Measurements from ENCODE around the gene RTN4RL1.

RTN4RL1 gene

DNA sequence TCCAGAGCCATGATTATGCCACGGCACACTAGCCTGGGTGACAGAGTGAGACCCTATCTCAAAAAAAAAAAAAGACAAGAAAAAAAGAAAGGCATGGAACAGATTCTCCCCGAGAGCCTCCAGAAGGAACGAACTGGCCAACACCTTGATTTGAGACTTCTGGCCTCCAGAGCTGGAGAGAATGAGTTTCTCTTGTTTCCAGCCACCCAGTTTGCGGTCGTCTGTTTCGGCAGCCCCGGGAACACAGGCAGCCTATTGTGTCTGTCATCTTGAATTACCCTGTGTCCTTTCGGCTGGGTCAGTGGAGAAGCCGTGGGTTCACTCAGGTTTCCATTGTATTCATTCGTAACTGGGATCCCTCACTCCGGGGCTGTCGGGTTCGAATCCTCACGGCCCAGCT is 111.4 kb downstream of the RTN4RL1 start:
- Histone ChIP-seq H3K36me3 (ENCODE audit: control insufficient read depth, insufficient read depth, low read length) (no peaks in the 10 kb centered on the region), H3K27me3 (ENCODE audit: control insufficient read depth, insufficient read depth, low read length) (peaks cover 19% of the 10 kb centered on the region), H3K9ac (ENCODE audit: low read length) (no peak overlapping the region), H3K27ac (ENCODE audit: low read depth, low read length) (no peak overlapping the region), H3K4me1 (ENCODE audit: control insufficient read depth, insufficient read depth, low read length) (no peaks in the 10 kb centered on the region), H3K4me3 (ENCODE audit: low read length) (no peak overlapping the region)

DNA sequence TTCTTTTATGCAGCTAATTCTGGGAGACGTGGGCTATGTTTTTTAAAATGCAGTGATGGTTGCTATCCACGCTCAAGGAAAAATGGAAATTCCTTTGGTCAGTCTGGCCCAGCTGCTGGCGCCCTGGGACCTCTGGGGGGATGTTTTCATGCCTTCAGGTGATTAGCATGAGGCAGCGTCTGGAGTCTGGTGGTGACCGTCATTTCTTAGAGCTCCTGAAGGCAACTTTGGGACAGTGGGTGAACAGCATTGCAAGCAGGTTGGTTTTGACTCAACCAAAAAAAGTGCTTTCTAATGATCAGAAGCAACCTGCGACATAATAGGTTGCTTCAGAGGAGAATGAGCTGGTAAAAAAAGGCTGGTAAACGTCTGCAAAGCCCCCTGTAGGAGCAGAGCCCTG is 113.0 kb downstream of the RTN4RL1 start:
- no peaks in the 10 kb centered on the region for H3K36me3 ChIP-seq (ENCODE audit: control insufficient read depth, insufficient read depth, low read length)
- H3K27ac ChIP-seq (ENCODE audit: low read depth, low read length): no peak overlapping the region
- H3K27me3 ChIP-seq (ENCODE audit: control insufficient read depth, insufficient read depth, low read length): peaks cover 26% of the 10 kb centered on the region
- H3K9ac ChIP-seq (ENCODE audit: low read length): no peak overlapping the region
- no peak overlapping the region for H3K4me3 ChIP-seq (ENCODE audit: low read length)
- peaks cover 4% of the 10 kb centered on the region for H3K4me1 ChIP-seq (ENCODE audit: control insufficient read depth, insufficient read depth, low read length)

DNA sequence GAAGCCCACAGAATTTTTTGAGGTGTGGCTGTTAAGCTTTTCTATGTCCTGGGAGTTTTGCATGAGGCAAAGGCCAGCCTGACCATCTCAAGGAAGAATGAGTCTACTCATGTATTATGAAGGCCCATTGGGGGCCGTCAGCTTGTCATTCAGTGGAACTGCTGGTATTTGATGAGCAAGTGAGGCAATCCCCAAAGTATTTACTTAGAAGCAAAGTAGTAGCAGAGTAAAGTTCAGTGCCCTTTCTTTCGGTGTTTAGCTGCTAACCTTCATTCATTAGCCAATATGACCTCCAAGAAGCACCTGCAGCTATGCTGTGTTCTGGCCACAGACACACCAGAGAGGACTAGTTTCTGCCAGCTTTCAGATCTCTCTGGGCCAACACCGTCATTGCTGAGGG is 115.1 kb downstream of the RTN4RL1 start:
- Histone ChIP-seq H3K36me3 (ENCODE audit: control insufficient read depth, insufficient read depth, low read length) (no peaks in the 10 kb centered on the region), H3K9ac (ENCODE audit: low read length) (no peak overlapping the region), H3K27ac (ENCODE audit: low read depth, low read length) (no peak overlapping the region), H3K4me3 (ENCODE audit: low read length) (no peak overlapping the region), H3K4me1 (ENCODE audit: control insufficient read depth, insufficient read depth, low read length) (peaks cover 4% of the 10 kb centered on the region), H3K27me3 (ENCODE audit: control insufficient read depth, insufficient read depth, low read length) (peaks cover 42% of the 10 kb centered on the region)

DNA sequence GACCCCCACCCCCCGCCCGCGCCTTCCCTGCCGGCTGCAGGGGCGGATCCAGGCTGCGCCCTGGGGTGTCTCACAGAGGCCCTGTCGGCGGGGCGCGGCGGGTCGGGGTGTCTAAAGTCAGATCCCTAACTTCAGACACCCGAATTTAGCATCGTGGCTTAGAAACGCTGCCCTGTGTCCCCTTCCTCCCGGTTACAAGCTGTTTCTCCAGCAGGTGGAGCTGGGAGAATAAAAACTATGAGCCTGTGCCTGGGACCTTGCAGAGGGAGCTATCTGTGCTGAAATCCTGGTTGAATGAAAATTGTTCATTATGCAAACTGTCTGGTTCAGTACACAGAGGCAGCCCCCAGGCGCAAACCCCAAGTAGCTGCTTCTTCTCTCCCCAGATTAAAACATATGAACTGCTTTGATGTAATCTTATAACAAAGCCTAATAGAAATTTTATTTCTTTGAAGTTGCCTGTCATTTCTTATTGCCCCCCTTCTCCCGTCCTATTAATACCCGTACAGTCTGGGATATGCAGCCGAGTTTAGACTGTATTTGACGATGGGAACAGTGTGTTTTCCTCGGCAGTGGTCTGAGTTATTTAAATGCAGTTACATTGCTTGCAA is 116.3 kb downstream of the RTN4RL1 start:
- no peak overlapping the region for H3K9ac ChIP-seq (ENCODE audit: low read length)
- H3K36me3 ChIP-seq (ENCODE audit: control insufficient read depth, insufficient read depth, low read length): no peaks in the 10 kb centered on the region
- H3K27me3 ChIP-seq (ENCODE audit: control insufficient read depth, insufficient read depth, low read length): peaks cover 42% of the 10 kb centered on the region
- H3K4me1 ChIP-seq (ENCODE audit: control insufficient read depth, insufficient read depth, low read length): peaks cover 4% of the 10 kb centered on the region
- H3K27ac ChIP-seq (ENCODE audit: low read depth, low read length): no peak overlapping the region
- H3K4me3 ChIP-seq (ENCODE audit: low read length): peak overlapping the region; percentile 40

DNA sequence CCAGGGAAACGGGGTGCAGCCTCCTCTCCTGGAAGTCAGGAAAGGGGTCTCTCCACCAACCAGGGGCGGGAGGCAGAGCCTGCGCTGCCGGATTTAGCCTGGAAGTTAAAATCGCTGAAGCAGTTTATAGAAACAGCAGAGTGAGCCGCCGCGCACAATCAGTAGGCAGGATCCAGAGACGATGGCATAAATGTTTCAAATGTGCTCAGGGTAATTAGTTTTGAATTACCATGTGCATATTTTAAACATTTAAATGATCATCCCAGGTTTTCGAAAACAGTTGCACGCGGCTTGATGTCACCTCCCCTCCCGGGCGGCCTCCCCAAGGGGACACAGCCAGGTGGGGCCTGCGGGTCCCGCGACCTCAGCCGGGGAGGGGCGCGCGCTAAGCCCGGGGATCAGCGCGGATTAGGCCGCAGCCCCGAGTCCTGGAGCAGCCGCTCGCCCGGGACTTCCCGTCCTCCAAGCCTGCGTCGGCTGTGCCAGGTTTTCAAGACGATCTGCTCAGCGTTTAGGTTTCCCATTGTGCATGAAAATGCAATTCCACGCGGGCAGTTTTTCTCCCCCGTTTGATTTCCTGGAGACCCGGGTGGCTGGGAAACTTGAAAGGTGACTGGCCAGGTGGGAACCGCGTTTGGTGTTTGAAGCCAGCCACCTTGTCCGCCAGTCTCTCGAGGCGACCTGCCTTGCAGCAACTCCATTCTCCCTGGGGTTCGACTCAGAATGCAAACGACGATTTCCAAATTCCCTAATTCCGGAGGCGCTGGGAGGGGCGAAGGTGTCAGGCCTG is 117.0 kb downstream of the RTN4RL1 start:
- H3K27me3 ChIP-seq (ENCODE audit: control insufficient read depth, insufficient read depth, low read length): peaks cover 39% of the 10 kb centered on the region
- H3K27ac ChIP-seq (ENCODE audit: low read depth, low read length): no peak overlapping the region
- H3K4me1 ChIP-seq (ENCODE audit: control insufficient read depth, insufficient read depth, low read length): peaks cover 4% of the 10 kb centered on the region
- no peak overlapping the region for H3K9ac ChIP-seq (ENCODE audit: low read length)
- H3K36me3 ChIP-seq (ENCODE audit: control insufficient read depth, insufficient read depth, low read length): no peaks in the 10 kb centered on the region
- H3K4me3 ChIP-seq (ENCODE audit: low read length): peak overlapping the region; percentile 40

DNA sequence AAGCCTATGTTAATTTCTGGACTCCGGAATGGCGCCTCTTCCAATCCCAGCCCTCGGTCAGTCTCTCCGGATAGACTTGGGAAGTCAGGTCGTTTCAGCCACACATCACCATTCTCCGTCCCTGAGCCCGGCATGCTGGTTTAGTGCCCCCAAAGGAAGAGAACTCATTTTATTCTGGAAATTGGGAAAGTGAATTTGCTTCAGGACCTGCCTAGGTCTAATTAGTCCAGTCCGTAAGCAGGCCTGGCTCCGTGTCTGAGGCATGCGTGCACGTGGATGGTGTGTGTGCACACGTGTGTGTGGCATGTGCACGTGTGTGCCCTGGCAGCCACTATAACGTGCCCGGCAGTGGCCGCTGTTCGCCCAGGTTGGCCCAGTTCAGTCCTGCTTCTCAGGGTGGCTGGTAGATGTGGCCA is 117.9 kb downstream of the RTN4RL1 start:
- Histone ChIP-seq H3K36me3 (ENCODE audit: control insufficient read depth, insufficient read depth, low read length) (no peaks in the 10 kb centered on the region), H3K4me1 (ENCODE audit: control insufficient read depth, insufficient read depth, low read length) (peaks cover 4% of the 10 kb centered on the region), H3K4me3 (ENCODE audit: low read length) (no peak overlapping the region), H3K27me3 (ENCODE audit: control insufficient read depth, insufficient read depth, low read length) (peaks cover 34% of the 10 kb centered on the region), H3K27ac (ENCODE audit: low read depth, low read length) (no peak overlapping the region), H3K9ac (ENCODE audit: low read length) (no peak overlapping the region)

DNA sequence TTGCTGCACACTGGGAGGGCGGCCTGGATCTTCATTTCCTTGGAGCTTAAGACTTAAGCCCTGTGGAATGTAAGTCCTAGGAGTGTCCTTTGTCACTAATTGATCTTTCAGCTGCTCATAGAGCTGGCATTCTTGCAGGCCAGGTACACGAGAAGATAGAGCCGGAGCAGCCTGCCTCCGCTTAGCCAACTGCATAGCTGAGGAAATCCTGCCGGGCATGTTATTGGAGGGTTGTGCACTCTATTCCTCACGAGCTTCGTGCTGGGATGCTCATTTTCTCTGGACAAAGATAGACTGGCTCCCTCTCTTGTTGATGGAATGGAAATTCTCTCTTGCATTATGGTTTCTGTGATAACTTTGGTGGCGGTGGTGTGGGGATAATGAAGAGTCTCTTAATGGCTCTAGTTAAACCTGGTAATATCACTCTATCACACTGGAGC is 118.5 kb downstream of the RTN4RL1 start:
- no peak overlapping the region for H3K4me3 ChIP-seq (ENCODE audit: low read length)
- H3K27me3 ChIP-seq (ENCODE audit: control insufficient read depth, insufficient read depth, low read length): peaks cover 34% of the 10 kb centered on the region
- H3K9ac ChIP-seq (ENCODE audit: low read length): no peak overlapping the region
- H3K36me3 ChIP-seq (ENCODE audit: control insufficient read depth, insufficient read depth, low read length): no peaks in the 10 kb centered on the region
- peaks cover 4% of the 10 kb centered on the region for H3K4me1 ChIP-seq (ENCODE audit: control insufficient read depth, insufficient read depth, low read length)
- H3K27ac ChIP-seq (ENCODE audit: low read depth, low read length): no peak overlapping the region

DNA sequence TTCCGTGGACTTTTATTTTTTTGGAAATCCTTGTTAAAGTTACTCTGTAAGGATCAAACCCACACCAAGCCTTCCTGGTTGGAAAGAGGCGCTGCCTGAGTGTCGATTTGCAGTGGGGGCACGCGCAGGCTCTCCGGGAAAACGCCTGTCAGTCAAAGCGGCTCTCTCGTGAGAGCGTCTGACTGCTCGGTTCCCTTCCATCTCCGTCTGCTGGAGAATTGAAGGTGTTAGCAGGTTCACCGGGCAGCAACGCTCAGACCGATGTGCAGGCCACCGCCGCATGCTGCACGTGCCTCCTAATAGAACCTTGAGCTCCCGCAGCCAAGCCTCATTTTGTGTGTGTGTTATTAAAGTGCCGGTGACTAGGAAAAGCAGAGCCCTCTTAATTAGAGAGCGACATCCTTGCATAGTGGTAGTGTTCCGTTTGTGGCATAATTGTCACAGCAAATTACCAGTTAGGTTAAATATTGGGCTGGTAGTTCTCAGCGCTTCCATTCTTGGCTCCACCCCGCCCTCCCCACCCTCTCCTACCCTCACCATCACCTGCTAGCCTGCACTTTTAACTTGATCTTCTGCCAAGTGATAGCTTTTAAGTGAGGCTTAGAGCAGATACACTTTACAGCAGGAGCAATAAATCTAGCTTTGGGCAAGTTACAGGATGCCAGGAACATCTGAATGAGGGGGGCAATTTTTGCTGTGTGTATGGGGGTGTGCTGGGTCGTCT is 119.8 kb downstream of the RTN4RL1 start:
- peaks cover 4% of the 10 kb centered on the region for H3K4me1 ChIP-seq (ENCODE audit: control insufficient read depth, insufficient read depth, low read length)
- peaks cover 32% of the 10 kb centered on the region for H3K27me3 ChIP-seq (ENCODE audit: control insufficient read depth, insufficient read depth, low read length)
- H3K36me3 ChIP-seq (ENCODE audit: control insufficient read depth, insufficient read depth, low read length): no peaks in the 10 kb centered on the region
- H3K27ac ChIP-seq (ENCODE audit: low read depth, low read length): no peak overlapping the region
- H3K9ac ChIP-seq (ENCODE audit: low read length): no peak overlapping the region
- no peak overlapping the region for H3K4me3 ChIP-seq (ENCODE audit: low read length)

DNA sequence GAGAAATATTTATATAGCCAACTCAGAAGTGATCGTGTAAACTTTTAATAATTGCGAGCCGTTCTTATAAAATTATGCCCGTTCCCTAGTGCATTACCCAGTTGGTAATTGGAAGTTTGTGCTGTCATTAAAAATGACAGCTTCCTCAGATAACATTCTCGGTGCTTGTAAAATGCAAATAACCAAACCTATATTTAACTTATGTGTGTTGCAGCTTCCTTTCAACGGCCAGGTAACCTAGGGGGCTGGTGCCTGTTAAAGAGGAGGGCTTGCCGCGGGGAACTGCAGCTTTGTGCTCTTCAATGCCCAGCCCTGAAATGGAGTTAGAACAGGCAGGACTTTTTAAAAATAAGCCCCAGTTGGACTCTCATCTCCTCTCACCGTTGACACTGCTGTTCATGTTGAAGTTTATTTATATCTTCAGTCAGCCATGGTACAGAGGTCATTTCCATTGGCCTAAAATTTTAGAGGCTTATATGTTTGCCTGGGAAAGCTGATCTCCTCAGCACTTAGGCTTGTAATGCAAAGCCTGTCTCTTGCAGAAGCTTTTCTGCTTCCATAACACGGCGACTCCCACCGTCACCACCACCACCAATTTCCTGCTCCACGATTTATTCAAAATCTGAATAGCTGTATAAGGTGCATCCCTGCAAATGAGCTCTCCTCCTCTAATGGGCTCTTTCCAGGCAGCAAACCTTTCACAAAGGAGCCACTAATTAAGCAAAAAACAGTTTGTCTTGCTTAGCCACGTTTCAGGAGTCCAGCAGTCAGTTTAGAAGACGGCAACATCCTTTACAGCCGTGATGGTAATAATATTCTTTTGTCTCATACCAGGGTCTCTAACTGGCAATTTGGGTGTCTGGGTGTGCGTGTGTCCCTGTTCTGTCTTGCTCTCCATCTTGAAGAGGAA is 120.6 kb downstream of the RTN4RL1 start:
- Histone ChIP-seq H3K27ac (ENCODE audit: low read depth, low read length) (no peak overlapping the region), H3K9ac (ENCODE audit: low read length) (no peak overlapping the region), H3K27me3 (ENCODE audit: control insufficient read depth, insufficient read depth, low read length) (peaks cover 32% of the 10 kb centered on the region), H3K4me1 (ENCODE audit: control insufficient read depth, insufficient read depth, low read length) (peaks cover 4% of the 10 kb centered on the region), H3K4me3 (ENCODE audit: low read length) (no peak overlapping the region), H3K36me3 (ENCODE audit: control insufficient read depth, insufficient read depth, low read length) (no peaks in the 10 kb centered on the region)

DNA sequence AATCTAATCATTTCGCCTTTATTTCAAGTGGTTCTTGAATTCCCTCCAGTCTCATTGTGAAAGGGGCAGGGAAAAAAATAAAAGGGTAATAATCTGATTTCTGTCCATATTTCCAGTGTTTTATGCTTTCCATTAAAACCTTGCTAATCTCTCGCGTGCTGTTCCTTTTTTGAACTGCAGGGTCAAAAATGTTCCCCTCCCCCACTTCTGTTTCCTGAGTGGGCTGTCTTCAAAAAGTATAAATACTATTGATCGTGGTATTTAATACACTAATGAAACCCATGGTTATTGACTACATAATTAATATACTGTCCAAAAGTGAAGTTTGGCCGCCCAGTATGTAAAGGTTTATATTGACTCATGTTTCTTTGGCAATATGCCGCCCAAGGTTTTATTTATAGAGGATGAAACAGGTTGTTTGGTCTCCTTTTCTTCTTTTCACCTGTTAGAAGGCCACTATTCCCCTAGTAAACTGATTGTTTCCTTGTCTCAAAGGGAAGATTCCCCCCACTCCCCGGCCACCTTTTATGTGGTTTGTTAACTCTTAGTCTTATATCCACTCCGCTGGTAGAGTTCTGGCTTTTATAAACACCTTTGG is 125.6 kb downstream of the RTN4RL1 start:
- no peak overlapping the region for H3K4me3 ChIP-seq (ENCODE audit: low read length)
- no peak overlapping the region for H3K27ac ChIP-seq (ENCODE audit: low read depth, low read length)
- no peaks in the 10 kb centered on the region for H3K27me3 ChIP-seq (ENCODE audit: control insufficient read depth, insufficient read depth, low read length)
- no peaks in the 10 kb centered on the region for H3K4me1 ChIP-seq (ENCODE audit: control insufficient read depth, insufficient read depth, low read length)
- peaks cover 18% of the 10 kb centered on the region for H3K36me3 ChIP-seq (ENCODE audit: control insufficient read depth, insufficient read depth, low read length)
- H3K9ac ChIP-seq (ENCODE audit: low read length): no peak overlapping the region

DNA sequence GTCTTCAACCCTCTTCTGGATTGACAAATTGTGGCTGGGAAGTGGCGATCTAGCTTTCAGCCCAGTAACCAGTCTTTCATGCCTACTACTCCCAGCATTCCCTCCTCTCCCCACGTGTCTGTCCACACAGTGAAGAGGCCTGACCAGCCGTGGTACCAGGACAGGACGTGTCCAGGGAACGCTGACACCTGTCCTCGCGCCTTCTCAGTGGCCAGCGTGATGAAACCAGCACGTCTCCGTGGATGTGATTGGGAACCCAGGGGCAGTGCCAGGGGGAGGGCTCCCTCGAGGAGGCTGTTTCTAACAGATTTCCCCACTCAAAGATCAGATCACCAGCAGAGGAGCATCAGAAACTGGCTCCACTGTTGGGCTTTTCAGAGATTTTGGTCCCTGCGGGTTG is 126.3 kb downstream of the RTN4RL1 start:
- H3K4me1 ChIP-seq (ENCODE audit: control insufficient read depth, insufficient read depth, low read length): no peaks in the 10 kb centered on the region
- no peak overlapping the region for H3K27ac ChIP-seq (ENCODE audit: low read depth, low read length)
- no peaks in the 10 kb centered on the region for H3K27me3 ChIP-seq (ENCODE audit: control insufficient read depth, insufficient read depth, low read length)
- no peak overlapping the region for H3K9ac ChIP-seq (ENCODE audit: low read length)
- H3K36me3 ChIP-seq (ENCODE audit: control insufficient read depth, insufficient read depth, low read length): peaks cover 18% of the 10 kb centered on the region
- H3K4me3 ChIP-seq (ENCODE audit: low read length): no peak overlapping the region
